ENCODE measurements around the gene GALNS. TPM values are rescaled to one million over a fixed set of nuclear protein-coding genes. Genes with fewer than 3 reads are reported as not detected.

Gene GALNS
- total and polyA plus RNA-seq, 4 donors = 6.8 to 20.6 (median 10.8) TPM

DNA sequence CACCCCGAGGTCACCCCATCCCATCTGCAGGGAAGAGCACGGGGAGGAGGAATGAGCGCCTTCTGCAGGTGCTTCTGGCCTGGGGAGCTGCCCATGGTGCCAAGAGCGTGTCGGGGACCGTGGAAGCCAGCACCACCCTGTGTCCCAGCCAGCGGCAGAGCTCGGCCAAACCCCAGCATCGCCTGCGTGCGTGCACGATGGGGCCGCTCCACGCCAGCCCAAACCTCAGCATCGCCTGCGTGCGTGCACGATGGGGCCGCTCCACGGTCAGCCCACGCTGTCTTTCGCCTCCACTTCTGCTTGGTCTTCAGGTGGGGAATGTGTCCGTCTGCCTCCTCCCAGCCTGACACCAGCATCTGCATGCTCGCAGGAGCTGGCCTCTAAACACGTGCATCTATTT lies 13.9 kb downstream of the GALNS start:
- TF ChIP-seq EGR1 (IDR thresholded peaks at IDR 0.05; ENCODE audit: low read depth in 2 of 2) (no peak), NR2F2 (IDR thresholded peaks at IDR 0.05) (no peak), CTCF (IDR thresholded peaks at IDR 0.05; ENCODE audit: low read depth, low read length, missing input control) (no peak), RAD21 (IDR thresholded peaks at IDR 0.05) (no peak), JUND (IDR thresholded peaks at IDR 0.05) (no peak), FOXA2 (IDR thresholded peaks at IDR 0.05) (no peak), YY1 (IDR thresholded peaks at IDR 0.05) (no peak), HNF4A (conservative IDR thresholded peaks at IDR 0.05) (no peak), RXRA (IDR thresholded peaks at IDR 0.05) (no peak), HNF4G (IDR thresholded peaks at IDR 0.05) (no peak), REST (IDR thresholded peaks at IDR 0.05) (no peak), SP1 (IDR thresholded peaks at IDR 0.05) (no peak), TAF1 (conservative IDR thresholded peaks at IDR 0.05) (no peak), FOXA1 (IDR thresholded peaks at IDR 0.05) (no peak)
- TF ChIP-seq, protein P1, sequence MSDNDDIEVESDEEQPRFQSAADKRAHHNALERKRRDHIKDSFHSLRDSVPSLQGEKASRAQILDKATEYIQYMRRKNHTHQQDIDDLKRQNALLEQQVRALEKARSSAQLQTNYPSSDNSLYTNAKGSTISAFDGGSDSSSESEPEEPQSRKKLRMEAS (IDR thresholded peaks at IDR 0.05) = no peak
- TF ChIP-seq, protein P2, sequence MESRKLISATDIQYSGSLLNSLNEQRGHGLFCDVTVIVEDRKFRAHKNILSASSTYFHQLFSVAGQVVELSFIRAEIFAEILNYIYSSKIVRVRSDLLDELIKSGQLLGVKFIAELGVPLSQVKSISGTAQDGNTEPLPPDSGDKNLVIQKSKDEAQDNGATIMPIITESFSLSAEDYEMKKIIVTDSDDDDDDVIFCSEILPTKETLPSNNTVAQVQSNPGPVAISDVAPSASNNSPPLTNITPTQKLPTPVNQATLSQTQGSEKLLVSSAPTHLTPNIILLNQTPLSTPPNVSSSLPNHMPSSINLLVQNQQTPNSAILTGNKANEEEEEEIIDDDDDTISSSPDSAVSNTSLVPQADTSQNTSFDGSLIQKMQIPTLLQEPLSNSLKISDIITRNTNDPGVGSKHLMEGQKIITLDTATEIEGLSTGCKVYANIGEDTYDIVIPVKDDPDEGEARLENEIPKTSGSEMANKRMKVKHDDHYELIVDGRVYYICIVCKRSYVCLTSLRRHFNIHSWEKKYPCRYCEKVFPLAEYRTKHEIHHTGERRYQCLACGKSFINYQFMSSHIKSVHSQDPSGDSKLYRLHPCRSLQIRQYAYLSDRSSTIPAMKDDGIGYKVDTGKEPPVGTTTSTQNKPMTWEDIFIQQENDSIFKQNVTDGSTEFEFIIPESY (IDR thresholded peaks at IDR 0.05) = no peak
- Histone ChIP-seq H3K9ac (ENCODE audit: low read depth in 1 of 2, low read length in 2 of 2) (no peak overlapping the region), H3K27me3 (ENCODE audit: control insufficient read depth in 4 of 4, insufficient read depth in 4 of 4, low read length in 3 of 4) (no peaks in the 10 kb centered on the region), H3K36me3 (ENCODE audit: control insufficient read depth in 4 of 4, insufficient read depth in 3 of 4, low read depth in 1 of 4, low read length in 3 of 4) (peaks cover 0 to 29% (median 6%) of the 10 kb centered on the region in 4 donors), H3K9me3 (ENCODE audit: control insufficient read depth in 4 of 4, low read length in 3 of 4) (no peaks in the 10 kb centered on the region), H3K4me3 (ENCODE audit: low read depth in 1 of 3, low read length in 3 of 3) (no peak overlapping the region), H3K4me1 (ENCODE audit: control insufficient read depth in 4 of 4, insufficient read depth in 4 of 4, low read length in 3 of 4) (no peaks in the 10 kb centered on the region), H3K27ac (ENCODE audit: low read depth in 1 of 2, low read length in 2 of 2) (no peak overlapping the region)
- DNase-seq (ENCODE audit: low spot score) = no peak
- WGBS = 96% methylated on average over 25 of the region's 25 CpGs

DNA sequence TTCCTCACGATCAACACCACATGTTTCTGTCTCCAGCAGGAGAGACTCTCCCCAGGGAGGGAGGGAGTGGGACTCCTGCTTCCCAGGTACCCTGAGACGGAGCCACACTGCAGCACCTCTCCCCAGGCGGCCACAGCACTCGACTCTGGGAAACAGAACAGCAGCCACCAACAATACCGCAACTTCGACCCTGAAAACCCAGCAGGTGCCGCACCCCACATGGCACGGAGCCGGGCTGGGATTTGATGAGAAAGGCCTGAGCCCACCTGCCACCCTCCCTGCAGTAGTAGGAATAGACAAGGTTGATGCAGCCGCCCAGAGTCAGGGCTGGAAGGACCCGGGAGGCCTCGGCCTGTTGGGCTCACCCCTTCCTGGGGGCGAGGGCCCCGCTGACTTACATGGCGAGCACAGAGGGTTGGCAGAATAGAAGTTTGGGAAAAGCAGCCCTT lies 14.4 kb downstream of the GALNS start:
- DNase-seq (ENCODE audit: low spot score) = no peak
- no peak overlapping the region for H3K9ac ChIP-seq (ENCODE audit: low read depth in 1 of 2, low read length in 2 of 2)
- H3K4me3 ChIP-seq (ENCODE audit: low read depth in 1 of 3, low read length in 3 of 3) = no peak overlapping the region
- TF ChIP-seq REST (IDR thresholded peaks at IDR 0.05) (no peak), RXRA (IDR thresholded peaks at IDR 0.05) (no peak), RAD21 (IDR thresholded peaks at IDR 0.05) (no peak), TAF1 (conservative IDR thresholded peaks at IDR 0.05) (no peak), NR2F2 (IDR thresholded peaks at IDR 0.05) (no peak)
- H3K36me3 ChIP-seq (ENCODE audit: control insufficient read depth in 4 of 4, insufficient read depth in 3 of 4, low read depth in 1 of 4, low read length in 3 of 4) = peaks cover 0 to 26% (median 5%) of the 10 kb centered on the region in 4 donors
- H3K4me1 ChIP-seq (ENCODE audit: control insufficient read depth in 4 of 4, insufficient read depth in 4 of 4, low read length in 3 of 4) = no peaks in the 10 kb centered on the region
- no peak overlapping the region for H3K27ac ChIP-seq (ENCODE audit: low read depth in 1 of 2, low read length in 2 of 2)
- H3K9me3 ChIP-seq (ENCODE audit: control insufficient read depth in 4 of 4, low read length in 3 of 4) = no peaks in the 10 kb centered on the region
- WGBS = 98% methylated on average over 15 of the region's 15 CpGs
- H3K27me3 ChIP-seq (ENCODE audit: control insufficient read depth in 4 of 4, insufficient read depth in 4 of 4, low read length in 3 of 4) = no peaks in the 10 kb centered on the region
